HCT116 (cell line): ENCODE data around the gene ZNF532. TPM values are rescaled to one million over a fixed set of nuclear protein-coding genes. Genes with fewer than 3 reads are reported as not detected.

Experiments used
- ATAC-seq: fragments of 200-7000 bp; cut with Tn5 transposase; 2 replicates; pipeline ENCODE4 v1.9.1; 2020; ENCODE audit warnings: mild to moderate bottlenecking, moderate library complexity
- BruUV-seq: library from RNA; stranded (reverse); fragments of 400-500 nt; replicated peaks from 2 replicates; lab custom pipeline; 2021; lab: Mats Ljungman, UMichigan
- CTCF ChIA-PET: fragments of 300-600 bp; sonication (Branson Sonifier 250); formaldehyde crosslinking; loops from one replicate; lab custom pipeline; 2021; ENCODE audit warnings: antibody characterized with exemption; lab: Charles Lee
- POLR2A ChIA-PET: fragments of 300-600, 350-600 bp; sonication (Branson Sonifier 250); formaldehyde crosslinking; loops from one replicate; lab custom pipeline; 2021; ENCODE audit warnings: antibody characterized with exemption; lab: Charles Lee
- RAD21 ChIA-PET, 2 experiments: fragments of 300-600 bp; sonication (Branson Sonifier 250); formaldehyde crosslinking; loops; one replicate each; lab custom pipeline; 2023; ENCODE audit warnings: low total read pairs in 2 of 2; ENCODE audit not compliant: uncharacterized antibody in 2 of 2, unreplicated experiment in 2 of 2, low non-redundant PET in 1 of 2; lab: Charles Lee
- DNase-seq: peaks from one replicate; pipeline ENCODE4 v3.0.0-alpha.2; 2010; ENCODE audit warnings: low read depth, low spot score
- H2AFZ ChIP-seq: fragments of 200-600 bp; shearing (Covaris generic), sonication (generic); 2 replicates; pipeline ENCODE4 v1.6.1; 2017; ENCODE audit warnings: low read depth, mixed run types, mixed read lengths, antibody characterized with exemption, low read length; ENCODE audit not compliant: poor library complexity, severe bottlenecking
- H3K27ac ChIP-seq: 2 replicates; pipeline ENCODE4 v1.5.1; 2012; ENCODE audit warnings: low read depth, low read length
- H3K27me3 ChIP-seq: fragments of 200-600 bp; sonication (generic); 2 replicates; pipeline ENCODE4 v1.6.1; 2016; ENCODE audit warnings: mixed run types, low read length, mixed read lengths; ENCODE audit not compliant: insufficient read depth
- H3K36me3 ChIP-seq, 2 experiments: fragments of 200-500 bp in 1 of 2; fragments of 200-600 bp in 1 of 2; sonication (Bioruptor generic) in 1 of 2; sonication (generic) in 1 of 2; 2 replicates each; pipeline versions ENCODE4 v1.5.1 to v1.6.1; 2014 to 2016; ENCODE audit warnings: low read length in 2 of 2, inconsistent platforms in 1 of 2, mixed read lengths in 1 of 2, mixed run types in 1 of 2; ENCODE audit not compliant: insufficient read depth in 2 of 2, control insufficient read depth in 1 of 2
- H3K4me1 ChIP-seq, 2 experiments: fragments of 200-600 bp in 1 of 2; sonication (generic) in 1 of 2; 2 replicates each; pipeline versions ENCODE4 v1.5.1 to v1.6.1; 2012 to 2017; ENCODE audit warnings: low read length in 2 of 2, inconsistent platforms in 1 of 2, mild to moderate bottlenecking in 1 of 2, mixed read lengths in 1 of 2, mixed run types in 1 of 2, moderate library complexity in 1 of 2; ENCODE audit not compliant: insufficient read depth in 2 of 2, control insufficient read depth in 1 of 2
- H3K4me2 ChIP-seq: fragments of 200-600 bp; sonication (generic); 2 replicates; pipeline ENCODE4 v1.6.1; 2017; ENCODE audit warnings: mixed run types, low read length, mixed read lengths
- H3K4me3 ChIP-seq, 2 experiments: fragments of 200-600 bp in 1 of 2; sonication (generic) in 1 of 2; replicated peaks in 1 of 2; 2 replicates each; pipeline ENCODE4 v1.5.1; 2011 to 2016; ENCODE audit warnings: low read length in 2 of 2, control low read depth in 1 of 2, low read depth in 1 of 2, mild to moderate bottlenecking in 1 of 2, mixed read lengths in 1 of 2, mixed run types in 1 of 2
- H3K79me2 ChIP-seq: fragments of 200-600 bp; sonication (generic); 2 replicates; pipeline ENCODE4 v1.6.1; 2017; ENCODE audit warnings: mild to moderate bottlenecking, mixed run types, low read length, moderate library complexity, mixed read lengths; ENCODE audit not compliant: insufficient read depth
- H3K9ac ChIP-seq: fragments of 200-600 bp; sonication (generic); 2 replicates; pipeline ENCODE4 v1.6.1; 2016; ENCODE audit warnings: low read length, mixed read lengths
- H3K9me2 ChIP-seq: fragments of 200-600 bp; sonication (generic), shearing (Covaris generic); 2 replicates; pipeline ENCODE4 v1.6.1; 2017; ENCODE audit warnings: mixed run types, mild to moderate bottlenecking, moderate library complexity; ENCODE audit not compliant: insufficient read depth
- H3K9me3 ChIP-seq, 2 experiments: fragments of 200-500 bp in 1 of 2; fragments of 200-600 bp in 1 of 2; sonication (Bioruptor generic) in 1 of 2; sonication (generic) in 1 of 2; 2 replicates each; pipeline ENCODE4 v1.6.1; 2014 to 2017; ENCODE audit warnings: low read length in 2 of 2, mixed read lengths in 2 of 2, inconsistent platforms in 1 of 2, low read depth in 1 of 2, mild to moderate bottlenecking in 1 of 2, mixed run types in 1 of 2, moderate library complexity in 1 of 2; ENCODE audit not compliant: control insufficient read depth in 1 of 2, insufficient read depth in 1 of 2
- H4K20me1 ChIP-seq: fragments of 200-600 bp; sonication (generic), shearing (Covaris generic); 2 replicates; pipeline ENCODE4 v1.6.1; 2017; ENCODE audit warnings: mixed run types, mild to moderate bottlenecking, moderate library complexity; ENCODE audit not compliant: insufficient read depth
- ATF3 ChIP-seq: IDR thresholded peaks from 2 replicates; pipeline ENCODE4 v1.6.1; 2012
- CEBPB ChIP-seq: IDR thresholded peaks from 2 replicates; pipeline ENCODE4 v1.6.1; 2012; ENCODE audit warnings: low read depth
- EGR1 ChIP-seq: IDR thresholded peaks from 2 replicates; pipeline ENCODE4 v1.6.1; 2012; ENCODE audit warnings: low read depth
- ELF1 ChIP-seq: IDR thresholded peaks from 2 replicates; pipeline ENCODE4 v1.6.1; 2012; ENCODE audit warnings: low read depth, borderline replicate concordance
- EZH2 ChIP-seq: fragments of 200-600 bp; sonication (generic); IDR thresholded peaks from 2 replicates; pipeline ENCODE4 v1.6.1; 2017; ENCODE audit warnings: antibody characterized with exemption, mixed run types
- FOSL1 ChIP-seq: IDR thresholded peaks from 2 replicates; pipeline ENCODE4 v1.6.1; 2012; ENCODE audit warnings: low read depth
- JUND ChIP-seq: IDR thresholded peaks from 2 replicates; pipeline ENCODE4 v1.6.1; 2012
- POLR2AphosphoS5 ChIP-seq: IDR thresholded peaks from 2 replicates; pipeline ENCODE4 v1.6.1; 2011; ENCODE audit warnings: mild to moderate bottlenecking, low read depth, low read length, moderate library complexity
- YY1 ChIP-seq: IDR thresholded peaks from 2 replicates; pipeline ENCODE4 v1.6.1; 2011; ENCODE audit warnings: low read length, low read depth, moderate library complexity, mild to moderate bottlenecking; ENCODE audit not compliant: insufficient replicate concordance; ENCODE audit errors: extremely low read depth
- ZBTB33 ChIP-seq: IDR thresholded peaks from 2 replicates; pipeline ENCODE4 v1.6.1; 2011; ENCODE audit warnings: mild to moderate bottlenecking, low read length, moderate library complexity; ENCODE audit not compliant: insufficient replicate concordance; ENCODE audit errors: extremely low read depth
- ZNF274 ChIP-seq: fragments of 200-500 bp; sonication (Bioruptor generic); IDR thresholded peaks from 2 replicates; pipeline ENCODE4 v1.6.1; 2014; ENCODE audit warnings: mild to moderate bottlenecking, low read depth, low read length, inconsistent platforms
- intact Hi-C: fragments of 100-400 bp; cut with micrococcal nuclease; formaldehyde crosslinking; loops from 2 replicates; pipeline ENCODE4 v1.10.0; 2022
- total RNA-seq: library from RNA; stranded (reverse); gene quantifications from one replicate; pipeline ENCODE4 v1.2.1, GENCODE V29; 2021; ENCODE audit not compliant: unreplicated experiment

The ZNF532 gene
- total RNA-seq, 1 experiment from 2014 or later: 11.6 TPM

GRCh38 chr18:59009846-59010245, 145.2 kb downstream of the ZNF532 start (continued):
- TF ChIP-seq ZBTB33: no peak
- no peak for TF ChIP-seq ATF3
- no peak for TF ChIP-seq EGR1
- TF ChIP-seq, all 23 proteins: peak for 0

GRCh38 chr18:59011289-59011688, 146.6 kb downstream of the ZNF532 start:
- no peak overlapping the region for H3K4me2 ChIP-seq
- no peak overlapping the region for H3K4me3 ChIP-seq
- H3K9me3 ChIP-seq: no peaks in the 10 kb centered on the region
- H2AFZ ChIP-seq: no peak overlapping the region
- H3K27me3 ChIP-seq: no peaks in the 10 kb centered on the region
- no peak for TF ChIP-seq FOSL1
- no peak for TF ChIP-seq EGR1
- DNase-seq (no peak), ATAC-seq (no peak)
- no TSS peak for BruUV-seq
- POLR2A ChIA-PET: no interaction called here
- no peak overlapping the region for H3K27ac ChIP-seq
- intact Hi-C loops: no loop called here
- no peak overlapping the region for H3K9ac ChIP-seq
- H3K36me3 ChIP-seq: no peaks in the 10 kb centered on the region
- H3K4me1 ChIP-seq: peaks cover 3 to 12% of the 10 kb centered on the region in 2 experiments; a peak in 2 of 4 replicates
- RAD21 ChIA-PET: no interaction called here
- no peaks in the 10 kb centered on the region for H4K20me1 ChIP-seq
- no peaks in the 10 kb centered on the region for H3K9me2 ChIP-seq
- no peaks in the 10 kb centered on the region for H3K79me2 ChIP-seq
- CTCF ChIA-PET: no interaction called here

- no peak for ATAC-seq
- Histone ChIP-seq H3K9me3 (no peaks in the 10 kb centered on the region), H4K20me1 (no peaks in the 10 kb centered on the region), H3K27ac (no peak overlapping the region), H3K4me2 (no peak overlapping the region), H3K79me2 (no peaks in the 10 kb centered on the region), H3K27me3 (no peaks in the 10 kb centered on the region), H3K4me3 (no peak overlapping the region), H3K36me3 (no peaks in the 10 kb centered on the region), H3K9me2 (no peaks in the 10 kb centered on the region), H3K4me1 (peaks cover 3 to 12% of the 10 kb centered on the region in 2 experiments; a peak in 2 of 4 replicates), H2AFZ (no peak overlapping the region), H3K9ac (no peak overlapping the region)
- DNase-seq: no peak
- ChIA-PET RAD21 (no interaction called here), CTCF (no interaction called here), POLR2A (no interaction called here)
- TF ChIP-seq ZNF274 (no peak), CEBPB (no peak), JUND (no peak), ELF1 (no peak), EZH2 (no peak), YY1 (no peak), POLR2AphosphoS5 (no peak)
- BruUV-seq: no TSS peak
- intact Hi-C loops: no loop called here
These were observed 147.1 kb downstream of the ZNF532 start for GRCh38 chr18:59011786-59012185.
